Ishikawa (cell line): ENCODE results near the gene CNN2.

Experiments
- CEBPB ChIP-seq: IDR thresholded peaks from 2 replicates; pipeline ENCODE4 v1.6.1; 2012
- CREB1 ChIP-seq: IDR thresholded peaks from 2 replicates; pipeline ENCODE4 v1.6.1; 2012; ENCODE audit warnings: low read depth
- EGR1 ChIP-seq: IDR thresholded peaks from 2 replicates; pipeline ENCODE4 v1.6.1; 2012
- EP300 ChIP-seq: IDR thresholded peaks from 2 replicates; pipeline ENCODE4 v1.6.1; 2012; ENCODE audit warnings: borderline replicate concordance
- FOXM1 ChIP-seq: IDR thresholded peaks from 2 replicates; pipeline ENCODE4 v1.6.1; 2012; ENCODE audit warnings: low read depth, borderline replicate concordance
- NFIC ChIP-seq: IDR thresholded peaks from 2 replicates; pipeline ENCODE4 v1.6.1; 2012
- RAD21 ChIP-seq: IDR thresholded peaks from 2 replicates; pipeline ENCODE4 v1.6.1; 2012; ENCODE audit warnings: low read depth
- TAF1 ChIP-seq: IDR thresholded peaks from 2 replicates; pipeline ENCODE4 v1.6.1; 2012; ENCODE audit warnings: low read depth, mild to moderate bottlenecking
- TCF12 ChIP-seq: IDR thresholded peaks from 2 replicates; pipeline ENCODE4 v1.6.1; 2012; ENCODE audit warnings: low read depth
- TEAD4 ChIP-seq: IDR thresholded peaks from 2 replicates; pipeline ENCODE4 v1.6.1; 2012
- YY1 ChIP-seq: IDR thresholded peaks from 2 replicates; pipeline ENCODE4 v1.6.1; 2012; ENCODE audit warnings: low read depth
- ZBTB7A ChIP-seq: IDR thresholded peaks from 2 replicates; pipeline ENCODE4 v1.6.1; 2012; ENCODE audit warnings: low read depth
- TF ChIP-seq, protein P1 (sequence below): IDR thresholded peaks from 2 replicates; pipeline ENCODE4 v1.6.1; 2012
- TF ChIP-seq, protein P2 (sequence below): IDR thresholded peaks from 2 replicates; pipeline ENCODE4 v1.6.1; 2012
- TF ChIP-seq, protein P3 (sequence below): IDR thresholded peaks from 2 replicates; pipeline ENCODE4 v1.6.1; 2012; ENCODE audit warnings: low read depth, mild to moderate bottlenecking

The CNN2 gene

DNA sequence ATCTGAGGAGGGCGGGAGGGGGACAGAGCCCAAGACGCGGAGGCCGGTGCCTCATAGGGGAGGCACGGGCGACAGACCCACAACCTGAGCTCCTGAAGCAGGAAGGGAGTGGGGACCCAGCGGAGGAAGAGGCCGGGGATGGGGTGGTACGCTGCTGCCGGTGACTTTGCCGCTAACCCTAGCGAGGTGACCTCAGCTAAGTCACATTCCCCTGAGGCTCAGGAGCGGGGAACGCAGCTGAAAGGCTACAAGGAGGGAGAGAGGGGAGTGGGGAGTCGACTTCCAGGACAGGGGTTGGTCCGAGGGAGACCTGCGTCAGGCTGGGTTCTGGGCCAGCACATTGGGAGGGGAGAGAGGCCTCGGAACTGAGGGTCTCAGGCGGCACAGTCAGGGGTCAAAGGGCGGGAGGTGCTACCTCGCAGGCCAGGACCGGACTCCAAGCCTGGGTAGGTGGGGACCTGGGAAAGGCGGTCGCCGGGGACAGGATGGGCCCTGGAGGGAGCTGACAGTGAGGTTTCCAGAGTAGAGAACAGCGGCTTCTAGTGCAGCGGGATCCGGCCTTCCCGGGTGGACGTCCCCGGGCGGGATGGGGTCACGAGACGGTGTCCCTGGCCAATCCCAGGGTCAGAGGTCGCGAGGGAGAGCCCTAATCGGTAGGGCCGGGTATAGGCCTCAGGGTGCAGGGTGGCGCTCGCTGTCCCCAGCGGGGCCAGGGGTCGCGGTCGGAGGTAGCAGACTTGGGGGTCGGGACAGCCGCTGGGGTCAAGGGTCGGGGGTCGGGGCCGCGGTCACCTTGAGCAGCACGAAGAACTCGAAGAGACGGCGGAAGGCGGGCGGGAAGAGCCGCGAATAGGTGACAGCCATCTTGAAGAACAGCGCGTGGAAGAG is 6.2 kb upstream of the CNN2 start:
- TF ChIP-seq NFIC (no peak), EGR1 (no peak), YY1 (no peak)
- TF ChIP-seq, protein P1, sequence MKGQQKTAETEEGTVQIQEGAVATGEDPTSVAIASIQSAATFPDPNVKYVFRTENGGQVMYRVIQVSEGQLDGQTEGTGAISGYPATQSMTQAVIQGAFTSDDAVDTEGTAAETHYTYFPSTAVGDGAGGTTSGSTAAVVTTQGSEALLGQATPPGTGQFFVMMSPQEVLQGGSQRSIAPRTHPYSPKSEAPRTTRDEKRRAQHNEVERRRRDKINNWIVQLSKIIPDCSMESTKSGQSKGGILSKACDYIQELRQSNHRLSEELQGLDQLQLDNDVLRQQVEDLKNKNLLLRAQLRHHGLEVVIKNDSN: 0 out of 2 replicates have a peak, but pooled peaks have one; percentile 13
- TF ChIP-seq, protein P2, sequence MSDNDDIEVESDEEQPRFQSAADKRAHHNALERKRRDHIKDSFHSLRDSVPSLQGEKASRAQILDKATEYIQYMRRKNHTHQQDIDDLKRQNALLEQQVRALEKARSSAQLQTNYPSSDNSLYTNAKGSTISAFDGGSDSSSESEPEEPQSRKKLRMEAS: peak; percentile 52; the same call in 1 of the 2 replicates
- TF ChIP-seq, protein P3, sequence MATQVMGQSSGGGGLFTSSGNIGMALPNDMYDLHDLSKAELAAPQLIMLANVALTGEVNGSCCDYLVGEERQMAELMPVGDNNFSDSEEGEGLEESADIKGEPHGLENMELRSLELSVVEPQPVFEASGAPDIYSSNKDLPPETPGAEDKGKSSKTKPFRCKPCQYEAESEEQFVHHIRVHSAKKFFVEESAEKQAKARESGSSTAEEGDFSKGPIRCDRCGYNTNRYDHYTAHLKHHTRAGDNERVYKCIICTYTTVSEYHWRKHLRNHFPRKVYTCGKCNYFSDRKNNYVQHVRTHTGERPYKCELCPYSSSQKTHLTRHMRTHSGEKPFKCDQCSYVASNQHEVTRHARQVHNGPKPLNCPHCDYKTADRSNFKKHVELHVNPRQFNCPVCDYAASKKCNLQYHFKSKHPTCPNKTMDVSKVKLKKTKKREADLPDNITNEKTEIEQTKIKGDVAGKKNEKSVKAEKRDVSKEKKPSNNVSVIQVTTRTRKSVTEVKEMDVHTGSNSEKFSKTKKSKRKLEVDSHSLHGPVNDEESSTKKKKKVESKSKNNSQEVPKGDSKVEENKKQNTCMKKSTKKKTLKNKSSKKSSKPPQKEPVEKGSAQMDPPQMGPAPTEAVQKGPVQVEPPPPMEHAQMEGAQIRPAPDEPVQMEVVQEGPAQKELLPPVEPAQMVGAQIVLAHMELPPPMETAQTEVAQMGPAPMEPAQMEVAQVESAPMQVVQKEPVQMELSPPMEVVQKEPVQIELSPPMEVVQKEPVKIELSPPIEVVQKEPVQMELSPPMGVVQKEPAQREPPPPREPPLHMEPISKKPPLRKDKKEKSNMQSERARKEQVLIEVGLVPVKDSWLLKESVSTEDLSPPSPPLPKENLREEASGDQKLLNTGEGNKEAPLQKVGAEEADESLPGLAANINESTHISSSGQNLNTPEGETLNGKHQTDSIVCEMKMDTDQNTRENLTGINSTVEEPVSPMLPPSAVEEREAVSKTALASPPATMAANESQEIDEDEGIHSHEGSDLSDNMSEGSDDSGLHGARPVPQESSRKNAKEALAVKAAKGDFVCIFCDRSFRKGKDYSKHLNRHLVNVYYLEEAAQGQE: no peak

DNA sequence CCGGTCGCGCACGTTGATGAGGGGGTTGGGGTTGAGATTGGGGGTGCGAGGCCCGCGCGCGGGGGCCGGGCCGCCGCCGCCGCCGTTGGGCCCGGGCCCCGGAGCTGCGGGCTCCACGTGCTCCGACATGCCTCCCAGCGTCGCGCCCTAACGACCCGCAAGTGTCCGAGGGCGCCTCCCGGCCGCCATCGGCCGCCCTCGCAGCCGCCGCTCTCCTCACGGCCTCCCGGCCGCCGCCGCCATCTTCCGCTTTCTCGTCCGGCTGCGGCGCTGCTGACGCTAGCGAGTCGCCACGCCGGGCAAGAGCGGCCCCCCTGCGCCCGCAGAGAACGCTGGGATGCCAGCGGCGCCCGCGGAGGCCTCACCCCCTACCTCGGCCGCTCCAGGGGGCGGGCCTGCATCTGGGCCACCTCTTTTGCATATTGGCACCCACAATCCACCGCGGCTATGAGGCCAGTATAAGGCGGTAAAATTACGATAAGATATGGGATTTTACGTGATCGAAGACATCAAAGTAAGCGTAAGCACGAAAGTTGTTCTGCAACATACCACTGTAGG is 5.5 kb upstream of the CNN2 start, which contains the start of gene TMEM259:
TSS of gene TMEM259 (minus strand) at position 256 of the 558 bp plus-strand sequence. CDS start at position 129, 127 bp downstream.
- TF ChIP-seq RAD21 (no peak), EGR1 (no peak), TAF1 (peak; percentile 96), EP300 (0 out of 2 replicates have a peak, but pooled peaks have one; percentile 1), FOXM1 (no peak), ZBTB7A (no peak), TEAD4 (no peak), CEBPB (no peak), NFIC (no peak), YY1 (peak; percentile 95), CREB1 (0 out of 2 replicates have a peak, but pooled peaks have one; percentile 40), TCF12 (peak; percentile 49)
- TF ChIP-seq, protein P3: peak; percentile 18; the same call in 1 of the 2 replicates
- TF ChIP-seq, protein P2: peak; percentile 36; the same call in 1 of the 2 replicates
- TF ChIP-seq, protein P1: no peak; the same call in 1 of the 2 replicates

DNA sequence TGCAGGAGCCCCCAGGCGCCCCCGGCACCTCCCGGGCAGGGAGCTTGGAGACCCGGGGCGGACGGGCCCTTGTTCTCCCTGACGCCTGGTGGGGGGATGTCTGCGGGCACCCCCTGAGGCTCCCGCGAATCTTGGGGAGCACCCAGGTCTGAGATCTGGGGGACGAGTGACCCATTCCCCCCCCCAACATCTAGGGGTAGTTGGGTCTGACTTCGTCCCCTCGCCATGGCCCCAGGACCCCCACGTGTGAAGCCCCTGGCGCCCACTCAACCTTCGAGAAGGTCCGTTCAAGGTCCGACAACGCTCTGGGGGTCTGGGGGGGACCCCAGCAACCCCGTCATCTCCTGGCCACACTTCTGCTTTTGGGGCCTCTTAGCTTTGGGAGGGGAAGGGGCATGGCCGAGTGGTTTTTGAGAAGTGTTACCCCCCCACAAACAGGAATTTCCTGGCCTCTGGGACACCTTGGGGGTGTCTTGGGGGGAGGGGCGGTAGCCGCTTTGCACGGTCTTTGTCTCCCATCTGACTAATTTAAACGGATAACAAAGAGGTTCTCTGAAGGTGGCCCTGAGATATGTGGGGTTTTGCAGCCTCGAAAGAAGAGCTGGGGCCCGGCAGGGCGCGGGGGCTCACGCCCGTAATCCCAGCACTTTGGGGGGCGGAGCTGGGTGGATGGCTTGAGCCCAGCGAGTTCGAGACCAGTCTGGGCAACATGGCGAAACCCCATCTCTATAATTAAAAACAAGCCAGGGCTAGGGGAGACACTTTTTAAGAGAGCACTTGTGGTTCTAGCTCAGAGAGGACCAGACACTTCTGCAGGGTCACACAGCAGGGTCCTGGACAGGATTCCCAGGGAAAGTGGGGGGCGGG is 608 bp downstream of the CNN2 start:
- TF ChIP-seq CREB1: no peak
- TF ChIP-seq ZBTB7A: peak; percentile 37
- TF ChIP-seq NFIC: no peak
- no peak for TF ChIP-seq TAF1
- TF ChIP-seq TEAD4: 0 out of 2 replicates have a peak, but pooled peaks have one; percentile 24
- TF ChIP-seq, protein P3: no peak
- TF ChIP-seq, protein P2: 0 out of 2 replicates have a peak, but pooled peaks have one; percentile 19
